Activated naive CD4-positive, alpha-beta T cell treated with anti-CD3 and anti-CD28 coated beads, Interleukin-2, amount 50 U/mL, for 16 hours (primary cell): ENCODE results near the gene TIMM23.
"Not testable (repeated sequence)": the region's sequence is repeated elsewhere in the genome, so short reads cannot be mapped to it uniquely, and the experiment has no call there.

Experiments used
- DNase-seq: peaks from one replicate; pipeline ENCODE4 v3.0.0-alpha.2; 2020

TIMM23 gene

DNA sequence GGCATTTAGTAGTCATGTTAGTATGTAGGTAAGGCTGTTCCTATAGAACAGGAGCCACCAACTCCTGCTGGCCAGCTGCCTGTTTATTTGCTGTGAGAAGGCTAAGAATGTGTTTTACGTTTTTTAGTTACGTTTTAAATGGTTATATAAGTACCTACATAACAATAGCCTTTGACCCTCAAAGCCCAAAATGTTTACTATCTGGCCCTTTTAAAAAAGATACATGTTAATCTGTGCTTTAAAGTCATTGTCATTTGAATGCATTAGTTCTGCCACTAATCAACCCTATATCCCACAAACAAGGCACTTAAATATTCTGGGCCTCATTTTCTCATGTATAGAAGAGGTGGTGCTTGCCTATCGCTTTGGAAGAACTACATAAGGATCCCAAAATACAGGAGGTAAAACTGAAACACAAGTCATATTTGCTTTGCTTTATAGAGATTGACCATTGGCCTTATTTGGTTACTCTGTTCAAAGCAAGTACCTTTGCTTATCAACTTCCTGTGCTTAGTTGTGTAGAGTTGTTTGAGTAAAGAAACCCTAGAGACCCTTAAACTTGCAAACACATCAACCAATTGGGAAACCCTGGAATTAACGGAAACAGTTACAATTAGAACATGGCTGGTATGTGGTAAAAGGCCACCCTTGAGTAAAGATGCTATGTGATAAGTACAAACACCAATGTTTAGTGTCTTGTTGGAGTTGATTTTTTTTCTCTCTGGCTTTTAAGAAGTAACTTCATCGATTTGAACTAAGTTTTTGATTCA is 25.9 kb downstream of the TIMM23 start:
- no peak for DNase-seq

DNA sequence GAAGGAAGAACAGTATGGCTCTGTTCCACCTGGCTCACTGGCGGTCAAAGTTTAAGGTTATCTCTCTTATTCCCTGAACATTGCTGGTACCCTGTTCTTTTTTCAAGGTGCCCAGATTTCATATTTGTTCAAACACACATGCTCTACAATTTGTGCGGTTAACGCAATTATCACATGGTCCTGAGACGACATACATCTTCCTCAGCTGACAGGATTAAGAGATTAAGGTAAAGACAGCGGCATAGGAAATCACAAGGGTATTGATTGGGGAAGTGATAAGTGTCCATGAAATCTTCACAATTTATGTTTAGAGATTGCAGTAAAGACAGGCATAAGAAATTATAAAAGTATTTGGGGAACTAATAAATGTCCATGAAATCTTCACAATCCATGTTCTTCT is 27.7 kb downstream of the TIMM23 start:
- DNase-seq: not testable (repeated sequence)

DNA sequence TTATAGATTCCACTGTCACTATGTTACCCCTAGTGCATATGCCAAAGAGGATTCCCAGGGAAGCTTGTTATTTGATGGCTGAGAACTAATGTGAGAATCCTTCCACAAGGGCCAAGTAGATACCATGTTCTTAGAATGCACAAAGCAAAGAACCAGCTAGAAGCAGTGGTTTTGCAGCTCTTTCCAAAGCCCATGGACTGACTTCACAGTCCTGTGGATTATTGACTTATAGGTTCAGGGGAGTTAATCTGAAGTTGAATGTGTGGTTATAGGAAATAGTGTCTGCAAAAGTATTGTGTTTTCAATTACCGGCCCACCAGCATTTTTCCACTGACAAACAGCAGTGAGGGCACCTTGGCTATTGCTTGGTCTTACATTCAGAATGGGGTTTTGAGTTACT is 28.2 kb downstream of the TIMM23 start:
- no peak for DNase-seq

DNA sequence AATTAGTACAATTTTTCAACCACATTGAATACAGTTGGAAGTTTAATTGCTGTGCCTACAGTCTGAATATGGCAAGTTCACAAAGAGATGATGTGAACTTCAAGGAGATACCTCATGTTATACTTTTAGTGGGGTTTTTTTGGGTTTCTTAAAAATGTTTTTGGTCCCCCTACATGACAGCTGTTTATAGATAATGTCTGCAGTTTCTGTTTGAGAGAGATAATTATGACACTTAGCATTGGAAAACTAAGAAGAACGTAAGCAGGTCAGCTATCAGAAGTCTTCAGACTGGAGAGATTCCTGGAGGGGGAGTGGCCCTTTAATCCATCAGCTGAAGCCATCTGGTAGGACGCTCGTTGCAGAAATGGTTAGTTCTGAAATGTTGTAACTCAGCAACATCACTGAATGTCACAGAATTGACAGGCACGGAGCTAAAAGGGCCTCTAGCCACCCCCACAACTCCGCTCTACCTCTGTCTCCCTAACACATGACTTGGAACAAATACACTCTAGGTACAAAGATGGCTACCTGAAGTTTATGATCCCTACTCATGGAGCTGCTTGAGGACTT is 29.0 kb downstream of the TIMM23 start:
- no peak for DNase-seq

DNA sequence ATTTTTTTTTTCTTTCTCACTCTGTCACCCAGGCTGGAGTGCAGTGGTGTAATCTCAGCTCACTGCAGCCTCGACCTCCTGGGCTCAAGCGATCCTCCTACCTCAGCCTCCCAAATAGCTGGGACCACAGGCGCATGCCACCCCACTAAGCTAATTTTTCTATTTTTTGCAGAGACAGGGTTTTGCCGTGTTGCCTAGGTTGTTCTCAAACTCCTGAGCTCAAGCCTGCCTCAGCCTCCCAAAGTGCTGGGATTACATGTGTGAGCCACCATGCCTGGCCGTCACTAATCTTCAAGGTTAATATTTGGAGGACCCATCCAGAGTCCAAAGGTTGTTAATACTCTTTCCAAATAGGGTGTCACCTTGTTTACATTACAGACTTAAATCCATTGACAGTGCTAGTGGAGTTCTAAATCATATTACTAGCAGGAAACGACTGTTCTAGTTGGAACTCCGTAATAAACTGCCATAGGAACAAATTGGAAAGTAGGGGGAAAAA is 29.9 kb downstream of the TIMM23 start:
- not testable (repeated sequence) for DNase-seq

DNA sequence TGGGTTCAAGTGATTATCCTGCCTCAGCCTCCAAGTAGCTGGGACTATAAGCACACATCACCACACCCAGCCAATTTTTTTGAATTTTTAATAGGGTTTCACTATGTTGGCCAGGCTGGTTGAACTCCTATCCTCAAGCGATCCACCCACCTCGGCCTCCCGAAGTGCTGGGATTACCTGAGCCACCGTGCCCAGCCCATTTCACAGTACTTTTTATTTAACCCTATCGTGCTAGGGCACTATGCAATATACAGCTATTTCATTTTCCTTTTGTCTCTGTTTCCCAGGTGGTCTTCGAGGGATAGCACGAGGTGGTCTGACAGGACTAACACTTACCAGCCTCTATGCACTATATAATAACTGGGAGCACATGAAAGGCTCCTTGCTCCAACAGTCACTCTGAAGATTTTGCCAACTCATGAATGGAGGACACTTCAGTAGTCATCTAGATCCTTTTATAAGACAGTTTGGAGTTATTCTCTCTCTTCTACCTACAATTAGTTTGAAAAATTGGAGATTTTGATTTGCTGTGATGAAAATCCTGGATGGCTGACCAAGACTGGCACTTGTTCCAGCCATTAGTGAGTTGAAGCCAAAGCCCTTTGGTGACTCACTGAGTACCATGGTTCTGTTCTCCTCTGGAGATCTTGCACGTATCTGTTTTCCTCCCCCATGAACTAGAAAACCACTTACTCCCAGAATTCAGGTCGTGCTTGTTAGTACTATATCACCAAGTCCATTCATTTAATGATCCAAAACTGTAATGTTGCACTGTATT is 30.8 kb downstream of the TIMM23 start:
- DNase-seq: no peak

DNA sequence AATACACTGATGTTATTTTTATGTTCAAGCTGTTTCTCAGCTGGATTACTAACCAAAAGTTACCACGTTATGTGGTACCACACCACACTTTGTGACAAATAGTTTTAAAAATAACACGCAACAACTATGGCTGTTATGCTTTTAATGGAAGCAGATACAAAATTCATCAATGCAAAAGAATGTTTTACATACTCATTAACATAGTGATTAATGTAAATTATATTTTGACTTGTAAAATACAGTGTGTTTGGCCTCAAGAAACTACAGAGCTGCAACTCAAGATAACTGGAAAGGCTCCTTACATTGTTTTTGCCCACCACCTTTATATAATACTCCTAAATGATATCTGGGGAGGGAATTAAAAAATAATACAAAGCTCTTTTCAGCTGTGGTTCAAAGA is 32.7 kb downstream of the TIMM23 start:
- no peak for DNase-seq

DNA sequence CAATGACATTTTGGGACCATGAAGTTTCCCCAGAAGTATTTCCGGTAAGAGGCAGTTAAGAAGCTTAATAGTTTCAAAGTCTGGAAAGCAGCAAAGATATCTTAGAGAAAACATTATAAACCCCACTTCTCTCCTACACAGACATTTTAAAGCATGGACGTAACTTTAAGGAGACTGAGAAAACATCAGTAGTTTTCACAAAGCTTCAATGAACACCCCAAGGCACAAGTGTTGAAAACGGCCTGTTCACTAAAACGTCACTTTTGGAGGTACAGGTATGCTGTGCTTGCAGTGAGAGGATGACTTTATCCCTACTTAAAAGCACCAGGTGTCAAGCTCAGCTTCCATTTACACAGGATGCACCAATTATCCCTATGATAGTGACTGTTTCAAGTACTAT is 33.1 kb downstream of the TIMM23 start:
- DNase-seq: no peak

DNA sequence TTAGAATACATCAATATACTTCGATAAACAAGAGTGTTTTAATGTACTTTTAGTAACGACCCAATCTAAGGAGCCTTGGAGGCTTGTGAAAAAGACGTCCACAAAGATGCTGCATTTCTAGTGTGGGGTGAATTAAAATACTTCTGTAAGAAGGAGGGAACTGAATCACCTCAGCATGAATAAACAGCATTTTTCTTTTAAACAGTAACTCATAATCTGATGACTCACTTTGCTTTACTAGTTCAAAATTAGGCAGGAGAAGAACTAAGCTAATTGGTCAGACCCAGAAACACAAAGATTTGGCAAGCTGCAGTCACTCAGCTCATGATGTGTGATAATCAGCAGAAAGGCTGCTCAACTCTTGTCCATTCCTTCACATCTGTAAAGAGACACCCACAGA is 33.9 kb downstream of the TIMM23 start:
- DNase-seq: no peak

DNA sequence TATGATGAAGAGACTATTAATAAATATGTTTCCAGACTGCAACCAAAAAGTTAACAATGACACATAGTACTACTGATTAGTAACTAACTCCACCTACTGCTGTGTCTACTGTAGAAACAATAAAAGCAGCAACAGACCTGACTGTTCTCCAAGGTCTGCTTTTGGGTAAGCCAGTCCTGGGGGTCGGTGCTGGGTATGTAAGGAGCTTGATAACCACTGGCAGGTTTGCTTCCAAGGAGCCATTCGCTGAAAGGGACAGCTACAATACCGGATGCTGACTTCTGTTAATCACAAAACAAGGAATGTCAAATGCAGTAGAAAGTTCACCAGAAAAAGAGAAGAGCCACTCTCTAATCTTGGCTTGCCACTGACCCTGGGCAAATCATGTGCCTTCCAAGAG is 40.5 kb downstream of the TIMM23 start:
- DNase-seq: no peak

DNA sequence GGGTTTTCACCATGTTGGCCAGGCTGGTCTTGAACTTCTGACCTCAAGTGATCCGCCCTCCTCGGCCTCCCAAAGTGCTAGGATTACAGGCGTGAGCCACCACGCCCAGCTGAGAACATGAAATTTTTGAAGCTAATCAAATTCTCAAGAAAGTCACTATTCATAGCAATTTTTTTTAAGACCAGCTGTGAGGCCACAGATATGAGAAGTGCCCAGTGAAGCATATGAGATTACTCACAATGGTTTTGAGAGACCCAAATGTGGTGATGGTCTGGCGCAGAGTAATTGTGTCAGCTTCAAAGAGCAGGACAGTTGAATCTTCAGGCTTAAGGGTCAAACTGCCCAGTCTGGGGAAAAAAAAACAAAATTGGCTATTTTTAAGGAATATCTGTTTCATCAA is 41.9 kb downstream of the TIMM23 start:
- DNase-seq: no peak

DNA sequence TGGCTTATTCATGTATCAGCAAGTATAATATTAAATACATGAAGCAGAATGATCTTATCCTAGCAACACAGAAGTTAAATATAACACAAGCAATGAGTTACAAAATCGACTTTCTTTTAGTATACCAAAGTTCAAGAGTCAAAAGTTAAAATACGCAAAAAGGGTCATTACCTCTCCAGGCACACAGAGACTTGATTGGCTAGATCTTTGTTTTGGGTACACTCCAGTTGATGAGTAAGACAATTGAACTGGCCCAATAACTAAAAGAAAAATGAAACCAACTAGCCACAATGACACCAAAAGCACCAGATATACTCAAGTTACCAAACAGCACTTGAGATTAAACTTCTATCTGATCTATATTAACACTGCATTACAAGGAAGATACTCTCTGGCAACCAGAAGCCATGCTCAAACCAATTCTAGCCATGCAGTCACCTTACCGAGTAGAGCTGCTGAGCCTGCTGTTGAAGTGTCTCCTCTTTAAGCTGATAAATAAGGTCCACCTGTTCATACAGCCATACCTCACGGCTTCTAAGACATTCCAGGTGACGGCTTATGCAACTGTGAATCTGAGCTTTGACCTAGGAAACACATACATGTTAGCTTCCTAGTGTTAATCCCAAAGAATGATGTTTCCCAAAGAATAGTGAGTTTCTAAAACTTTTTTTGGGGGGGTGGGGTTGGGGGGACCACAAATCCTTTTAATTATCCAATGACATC is 42.6 kb downstream of the TIMM23 start:
- no peak for DNase-seq

DNA sequence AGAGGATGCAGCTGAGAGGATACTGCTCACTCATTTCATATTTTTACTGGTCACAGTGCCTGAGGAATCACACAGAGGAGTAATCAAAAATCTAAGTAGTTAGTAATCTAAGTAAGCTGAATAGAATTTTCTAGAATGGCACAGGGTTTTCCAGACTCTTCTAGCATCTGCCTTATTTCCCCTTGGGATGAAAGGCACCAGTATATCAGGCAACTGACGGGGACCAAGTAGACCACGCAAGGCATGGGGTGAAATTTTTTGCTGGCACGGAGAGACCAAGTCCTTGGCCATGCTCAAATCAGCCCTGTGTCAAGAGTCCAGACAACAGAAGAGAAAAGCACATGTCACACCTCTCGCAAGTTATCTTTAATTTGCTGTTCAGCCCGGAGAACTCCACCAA is 43.9 kb downstream of the TIMM23 start:
- DNase-seq: no peak

DNA sequence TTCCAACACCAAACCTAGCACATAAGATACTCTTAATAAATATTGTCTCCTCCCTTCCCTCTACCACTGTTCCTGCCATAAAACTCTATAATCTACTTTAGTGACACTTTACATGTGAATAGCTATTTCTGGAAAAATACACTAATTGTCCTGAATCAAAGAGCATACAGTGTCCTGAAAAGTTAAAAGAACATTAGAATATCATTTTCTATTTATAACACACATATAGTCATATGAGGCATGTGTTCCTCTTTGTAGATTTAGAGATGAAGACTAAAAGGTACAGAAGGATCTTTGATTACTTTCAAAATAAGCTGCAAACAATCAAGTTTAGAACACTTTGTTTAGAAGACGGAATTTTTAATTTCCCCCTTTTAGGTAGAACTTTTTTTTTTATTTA is 44.5 kb downstream of the TIMM23 start:
- DNase-seq: no peak

DNA sequence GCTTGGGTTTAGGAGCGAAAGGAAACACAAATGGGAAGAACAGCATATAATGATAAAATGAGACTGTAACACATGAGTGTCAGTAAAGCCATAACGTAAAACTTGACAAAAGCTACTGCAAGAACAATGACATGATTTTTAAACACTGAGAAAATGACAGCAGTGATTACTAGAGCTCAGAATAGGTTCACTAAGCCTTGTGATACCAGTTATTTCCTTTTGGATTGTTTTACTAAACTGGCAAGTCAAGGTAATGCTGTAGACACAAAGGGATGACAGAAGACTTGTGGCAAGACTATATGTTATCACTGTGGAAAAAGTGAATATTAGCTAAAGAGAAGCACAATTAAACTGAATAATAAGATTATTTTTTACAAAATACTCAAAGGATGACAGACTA is 45.4 kb downstream of the TIMM23 start:
- DNase-seq: no peak

DNA sequence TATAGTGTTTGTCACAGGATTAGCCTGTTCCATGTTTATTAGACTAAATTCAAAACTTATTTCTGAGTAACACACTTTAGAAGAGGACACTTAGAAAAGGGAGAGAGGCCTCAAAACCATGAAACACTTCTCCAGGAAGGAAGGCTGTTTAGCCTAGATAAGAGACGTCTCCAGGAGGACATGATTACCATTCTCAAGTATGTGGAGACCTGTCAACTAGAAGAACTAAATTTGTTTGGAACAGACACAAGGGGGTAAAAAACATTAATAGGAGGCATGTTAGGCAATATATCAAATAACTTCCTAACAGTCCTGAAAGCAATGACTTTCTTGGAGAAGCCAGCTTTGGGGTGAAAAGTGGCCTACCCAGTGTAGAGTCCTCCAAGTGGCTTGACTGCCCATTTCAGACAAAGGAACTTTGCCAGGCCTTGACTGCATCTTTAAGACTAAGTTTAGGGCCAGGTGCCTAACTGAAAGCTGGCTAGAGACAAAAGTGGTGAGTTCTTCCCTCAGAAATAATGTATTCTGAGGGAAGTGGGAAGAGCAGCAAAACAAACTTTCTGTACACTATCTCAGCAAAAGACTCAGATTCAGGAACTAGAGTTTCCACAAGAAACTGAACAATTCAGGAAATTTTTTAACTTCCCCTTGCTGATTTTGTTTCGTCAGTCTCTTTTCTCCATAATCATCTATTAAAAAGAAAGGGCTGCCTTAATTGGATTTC is 46.3 kb downstream of the TIMM23 start:
- DNase-seq: no peak

DNA sequence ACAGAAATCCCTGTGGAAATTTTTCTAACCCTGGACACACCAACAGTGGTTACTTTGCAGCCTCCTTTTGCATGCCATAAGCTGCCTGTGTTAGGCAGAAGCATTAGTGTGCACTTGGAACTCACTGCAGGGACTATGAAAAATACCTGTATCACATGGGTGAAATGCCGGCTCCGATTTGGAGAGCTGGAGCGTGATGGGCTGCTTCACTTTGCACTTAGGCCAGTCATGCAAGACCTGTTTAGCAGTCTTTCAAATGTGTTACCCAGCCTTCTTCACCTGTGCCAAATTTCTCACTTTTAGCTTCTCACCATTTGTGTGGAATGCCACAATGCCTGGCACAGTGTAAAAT is 46.9 kb downstream of the TIMM23 start:
- DNase-seq: no peak

DNA sequence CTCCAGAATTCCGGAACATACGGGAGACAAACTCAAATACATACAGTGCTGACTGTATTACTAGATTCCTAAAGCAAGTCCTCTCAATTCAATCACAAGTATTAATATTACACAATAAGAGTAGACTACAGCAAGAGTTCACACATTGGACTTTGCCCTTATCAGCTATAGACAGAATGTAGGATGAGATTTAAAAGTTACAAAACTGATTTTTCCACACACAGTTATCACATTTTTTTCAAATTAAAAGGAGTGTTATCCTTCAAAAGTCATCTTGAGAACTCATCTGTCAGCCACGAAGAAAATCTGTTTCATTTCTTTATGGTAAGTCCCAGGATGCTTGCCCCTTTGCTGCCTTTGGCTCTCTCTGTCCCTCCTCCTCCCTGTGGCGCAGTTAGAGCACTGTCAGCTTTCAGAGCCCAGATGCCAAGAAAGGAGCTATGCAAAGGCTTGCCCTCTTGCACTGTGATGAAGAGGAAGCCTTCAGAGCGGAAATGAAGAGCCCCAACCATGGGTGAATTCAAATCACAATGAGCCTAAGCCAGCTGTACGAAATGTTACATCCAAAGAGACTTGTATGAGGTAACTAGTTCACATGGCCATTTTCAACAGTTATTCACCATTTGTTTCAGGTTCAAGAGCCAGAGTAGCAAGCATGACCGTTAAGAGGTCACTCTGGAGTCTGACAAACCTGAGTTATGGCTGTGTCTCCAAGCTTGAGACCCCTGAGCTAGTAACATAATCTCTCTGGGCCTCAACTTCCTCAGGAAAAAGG is 47.5 kb downstream of the TIMM23 start:
- DNase-seq: no peak

DNA sequence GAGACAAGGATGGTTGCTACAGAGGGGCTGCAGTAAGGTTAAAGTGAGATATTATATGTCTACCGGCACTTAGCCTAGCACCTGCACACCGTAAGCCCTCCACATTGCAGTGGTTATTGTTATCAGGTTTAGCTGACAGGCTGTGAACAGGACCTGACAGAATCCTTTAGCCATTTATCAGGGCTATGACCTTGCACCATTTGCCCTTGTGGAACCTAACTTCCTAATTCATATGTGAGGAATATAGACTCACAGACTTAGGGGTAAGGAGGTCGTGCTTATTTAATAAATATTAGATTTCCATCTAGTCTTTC is 48.0 kb downstream of the TIMM23 start:
- no peak for DNase-seq

DNA sequence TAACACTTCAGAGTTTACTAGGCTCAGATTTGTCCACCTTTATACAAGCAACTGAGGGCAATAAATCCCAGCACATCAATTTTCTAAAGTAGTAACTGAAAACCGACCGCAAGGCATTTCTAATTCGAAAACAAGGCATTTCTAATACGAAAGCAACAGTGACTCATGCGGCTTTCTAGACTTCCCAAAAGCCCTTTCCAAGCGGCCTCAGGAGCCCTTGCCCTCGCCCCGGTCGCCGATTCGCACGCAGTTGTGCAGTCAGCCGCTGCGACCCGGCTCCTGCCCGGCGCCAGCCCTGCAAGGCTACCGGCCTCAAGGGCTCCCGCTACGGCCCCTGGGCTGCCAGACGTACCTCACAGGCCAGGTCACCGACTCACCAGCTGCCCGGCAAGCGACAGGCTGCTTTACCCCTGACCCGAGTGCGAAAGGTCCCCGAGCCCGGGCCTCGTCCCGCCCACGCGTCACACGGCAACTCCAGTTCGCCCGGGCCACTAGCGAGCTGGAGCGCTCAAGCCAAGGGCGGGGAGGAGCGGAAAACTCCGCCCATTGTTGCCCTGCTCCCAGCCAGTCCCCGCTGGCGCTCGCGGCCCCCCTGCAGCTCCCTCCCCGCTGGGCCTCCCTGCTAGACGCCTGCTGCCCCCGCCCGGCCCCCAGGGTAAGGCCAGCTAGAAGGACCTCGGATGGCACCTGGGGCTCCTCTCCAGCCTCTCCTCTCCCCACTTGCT is 50.9 kb downstream of the TIMM23 start:
- peak; percentile 69 for DNase-seq

DNA sequence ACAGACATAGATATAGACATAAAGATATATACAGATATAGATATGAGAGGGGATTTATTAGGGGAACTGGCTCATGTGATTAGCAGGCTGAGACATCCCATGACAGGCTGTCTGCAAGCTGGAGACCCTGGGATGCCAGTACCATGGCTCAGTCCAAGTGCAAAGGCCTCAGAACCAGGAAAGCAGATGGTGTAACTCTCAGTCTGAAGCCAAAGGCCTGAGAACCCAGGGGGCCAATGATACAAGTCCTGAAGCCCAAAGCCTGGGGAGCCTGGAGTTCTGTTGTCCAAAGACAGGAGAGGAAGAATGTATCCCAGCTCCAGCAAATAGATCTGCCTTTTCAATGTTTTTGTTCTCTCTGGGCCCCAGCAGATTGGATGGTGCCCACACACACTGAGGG is 52.7 kb downstream of the TIMM23 start:
- no peak for DNase-seq
